Mononuclear cell (primary cell): Measurements from ENCODE around the gene PPME1. TPM values are rescaled to one million over a fixed set of nuclear protein-coding genes. Genes with fewer than 3 reads are reported as not detected.
A peak's percentile ranks its signal among the peaks of the same experiment; 100 is the strongest.

ENCODE experiments used
- H3K27me3 ChIP-seq: 2 replicates; pipeline ENCODE4 v1.6.0; 2011; ENCODE audit warnings: low read length, control low read depth; ENCODE audit not compliant: insufficient read depth
- H3K4me1 ChIP-seq: 2 replicates; pipeline ENCODE4 v1.5.1; 2011; ENCODE audit warnings: mild to moderate bottlenecking, low read length, control low read depth; ENCODE audit not compliant: insufficient read depth
- H3K4me3 ChIP-seq: 2 replicates; pipeline ENCODE4 v1.5.1; 2011; ENCODE audit warnings: mild to moderate bottlenecking, low read length, moderate library complexity
- H3K9me3 ChIP-seq: 2 replicates; pipeline ENCODE4 v1.5.1; 2011; ENCODE audit warnings: low read depth, mild to moderate bottlenecking, control low read depth, low read length
- total RNA-seq: library from RNA; depleted of rRNA; stranded (reverse); fragments of >200 nt; gene quantifications from one replicate; pipeline ENCODE4 v1.2.3, GENCODE V29; 2012

The PPME1 gene
- total RNA-seq, 1 donor, result 6.2 TPM

DNA sequence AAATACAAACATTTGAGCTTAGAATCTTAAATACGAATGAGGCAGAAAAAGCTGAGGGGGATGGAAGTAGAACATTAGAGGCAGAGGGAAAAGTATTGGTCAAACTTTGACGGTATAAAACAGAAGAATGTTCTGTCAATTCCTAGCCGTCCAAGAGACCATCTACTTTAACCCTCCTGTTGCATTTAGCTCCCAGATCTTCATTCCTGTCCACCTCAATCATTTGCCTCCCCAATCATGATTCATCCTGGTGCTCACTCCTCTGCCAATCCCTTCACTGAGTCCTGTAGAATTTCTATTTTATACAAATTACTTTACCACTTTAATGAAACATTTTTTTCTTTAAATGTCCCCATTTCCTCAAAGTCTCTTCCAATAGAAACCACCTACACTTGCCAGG lies 28.5 kb upstream of the PPME1 start:
- H3K9me3 ChIP-seq, result no peaks in the 10 kb centered on the region
- no peak overlapping the region for H3K4me3 ChIP-seq
- H3K4me1 ChIP-seq, result no peaks in the 10 kb centered on the region
- H3K27me3 ChIP-seq, result no peaks in the 10 kb centered on the region

- Histone ChIP-seq H3K4me1 (no peaks in the 10 kb centered on the region), H3K9me3 (no peaks in the 10 kb centered on the region), H3K4me3 (no peak overlapping the region), H3K27me3 (no peaks in the 10 kb centered on the region)
Observed at GRCh38 chr11:74144592-74144991, 26.5 kb upstream of the PPME1 start.

GRCh38 chr11:74147199-74147929 lies 23.7 kb upstream of the PPME1 start:
- Histone ChIP-seq H3K4me1 (no peaks in the 10 kb centered on the region), H3K27me3 (no peaks in the 10 kb centered on the region), H3K9me3 (no peaks in the 10 kb centered on the region), H3K4me3 (no peak overlapping the region)

DNA sequence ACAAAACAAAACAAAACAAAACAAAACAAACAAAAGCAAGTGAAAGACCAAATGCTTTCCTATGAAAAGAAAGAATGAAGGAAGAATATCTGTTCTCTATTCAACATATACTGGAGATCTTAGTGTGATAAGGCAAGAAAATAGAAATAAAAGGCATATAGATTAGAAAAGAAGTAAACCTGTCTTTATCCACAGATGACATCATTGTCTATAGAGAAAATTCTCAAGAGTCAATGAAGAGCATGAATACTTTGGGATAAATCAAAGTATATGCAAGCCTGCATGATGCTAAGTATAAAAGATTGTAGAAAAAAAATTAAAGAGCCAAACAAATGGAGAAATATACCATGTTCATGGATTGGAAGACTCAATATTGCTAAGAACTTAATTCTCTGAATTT lies 17.9 kb upstream of the PPME1 start:
- Histone ChIP-seq H3K27me3 (no peaks in the 10 kb centered on the region), H3K4me1 (no peaks in the 10 kb centered on the region), H3K4me3 (no peak overlapping the region), H3K9me3 (no peaks in the 10 kb centered on the region)

DNA sequence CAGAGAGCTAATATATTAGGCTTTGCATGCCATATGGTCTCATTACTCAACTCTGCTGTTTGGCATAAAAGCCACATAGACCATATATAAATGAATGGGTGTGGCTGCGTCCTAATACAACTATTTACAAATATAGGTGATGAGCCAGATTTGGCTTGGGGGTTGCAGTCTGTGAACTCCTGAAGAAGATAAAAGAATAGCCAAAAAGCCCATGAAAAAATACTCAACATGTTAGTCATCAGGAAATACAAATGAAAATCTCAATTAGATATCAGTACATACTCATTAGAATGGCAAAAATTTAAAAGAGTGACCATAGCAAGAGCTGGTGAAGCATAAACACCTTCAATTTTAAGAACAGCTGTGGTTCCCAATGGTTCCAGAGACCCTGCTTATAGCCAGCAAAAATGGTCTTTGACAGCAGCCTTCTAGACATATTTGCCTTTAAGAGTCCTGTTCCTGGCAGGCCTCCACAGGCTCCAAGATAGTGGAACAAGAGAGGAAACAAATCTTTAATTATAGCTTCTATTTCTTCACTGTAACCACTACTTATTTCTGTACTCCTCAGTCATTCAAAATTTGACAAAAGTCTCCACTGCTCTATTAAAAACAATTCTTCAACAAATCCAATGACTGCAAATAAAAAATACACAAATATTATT lies 16.3 kb upstream of the PPME1 start:
- H3K27me3 ChIP-seq, result no peaks in the 10 kb centered on the region
- H3K4me1 ChIP-seq, result no peaks in the 10 kb centered on the region
- H3K4me3 ChIP-seq, result no peak overlapping the region
- H3K9me3 ChIP-seq, result no peaks in the 10 kb centered on the region

- Histone ChIP-seq H3K4me3 (no peak overlapping the region), H3K27me3 (no peaks in the 10 kb centered on the region), H3K9me3 (no peaks in the 10 kb centered on the region), H3K4me1 (no peaks in the 10 kb centered on the region)
Observed at GRCh38 chr11:74157169-74157568, 13.9 kb upstream of the PPME1 start.

- H3K27me3 ChIP-seq, result no peaks in the 10 kb centered on the region
- H3K9me3 ChIP-seq, result no peaks in the 10 kb centered on the region
- no peaks in the 10 kb centered on the region for H3K4me1 ChIP-seq
- no peak overlapping the region for H3K4me3 ChIP-seq
Observed at GRCh38 chr11:74159642-74160041, 11.4 kb upstream of the PPME1 start.

GRCh38 chr11:74162681-74163467 lies 8.2 kb upstream of the PPME1 start:
- no peaks in the 10 kb centered on the region for H3K4me1 ChIP-seq
- H3K4me3 ChIP-seq, result no peak overlapping the region
- H3K9me3 ChIP-seq, result no peaks in the 10 kb centered on the region
- H3K27me3 ChIP-seq, result no peaks in the 10 kb centered on the region

DNA sequence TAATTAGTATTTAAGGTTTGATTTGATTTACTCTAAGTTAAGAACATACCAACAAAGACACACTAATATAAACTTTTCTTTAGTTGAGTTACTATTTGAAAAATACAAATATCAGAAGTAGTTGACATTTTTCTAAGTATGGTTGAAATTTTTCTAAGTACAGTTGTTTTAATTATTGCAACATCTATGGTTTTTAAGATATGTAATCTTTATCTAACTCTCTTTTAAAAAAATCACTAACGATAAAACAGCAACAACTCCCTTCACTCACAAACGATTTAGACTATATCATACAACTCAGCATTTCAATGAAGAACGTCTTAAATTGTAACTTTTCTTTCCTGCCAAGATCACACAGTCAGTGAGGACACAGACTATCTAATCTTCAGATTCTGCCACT lies 2.3 kb upstream of the PPME1 start:
- Histone ChIP-seq H3K4me1 (peaks cover 26% of the 10 kb centered on the region), H3K4me3 (no peak overlapping the region), H3K27me3 (no peaks in the 10 kb centered on the region), H3K9me3 (no peaks in the 10 kb centered on the region)

DNA sequence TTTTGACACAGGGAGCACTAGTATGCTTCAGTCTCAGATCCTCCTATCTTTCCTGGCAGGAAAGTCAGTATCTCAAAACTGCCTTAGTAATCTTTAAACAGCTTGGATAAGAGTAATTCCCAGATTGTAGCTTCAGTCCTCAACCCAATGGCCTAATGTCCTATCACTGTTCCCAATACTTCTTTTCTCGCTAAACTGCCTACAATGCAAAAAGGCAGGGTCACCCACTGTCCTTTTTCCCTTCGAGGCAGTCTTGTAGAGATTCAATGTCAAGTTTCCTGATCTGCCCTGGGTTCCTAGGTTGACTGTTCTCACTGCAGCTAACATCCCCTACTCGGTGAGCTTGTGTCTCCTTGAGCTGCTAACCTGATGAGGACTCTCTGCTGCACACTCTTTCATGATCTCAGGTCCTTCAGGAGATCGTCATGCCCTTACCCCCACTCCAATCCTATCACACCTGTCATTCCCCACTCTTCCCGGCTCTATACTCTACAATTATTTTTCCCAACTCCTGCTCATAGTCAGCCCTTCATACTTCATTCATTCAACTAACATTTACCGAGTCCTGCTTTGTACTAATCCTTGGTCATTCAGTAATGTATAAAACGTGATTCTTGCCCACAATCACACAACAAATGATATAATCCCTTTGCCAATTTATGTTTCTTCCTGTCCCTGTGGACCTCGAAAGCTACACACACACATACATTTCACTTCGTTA lies 1.2 kb upstream of the PPME1 start:
- peak overlapping the region; percentile 79 for H3K4me3 ChIP-seq
- no peaks in the 10 kb centered on the region for H3K9me3 ChIP-seq
- H3K4me1 ChIP-seq, result peaks cover 26% of the 10 kb centered on the region
- no peaks in the 10 kb centered on the region for H3K27me3 ChIP-seq

DNA sequence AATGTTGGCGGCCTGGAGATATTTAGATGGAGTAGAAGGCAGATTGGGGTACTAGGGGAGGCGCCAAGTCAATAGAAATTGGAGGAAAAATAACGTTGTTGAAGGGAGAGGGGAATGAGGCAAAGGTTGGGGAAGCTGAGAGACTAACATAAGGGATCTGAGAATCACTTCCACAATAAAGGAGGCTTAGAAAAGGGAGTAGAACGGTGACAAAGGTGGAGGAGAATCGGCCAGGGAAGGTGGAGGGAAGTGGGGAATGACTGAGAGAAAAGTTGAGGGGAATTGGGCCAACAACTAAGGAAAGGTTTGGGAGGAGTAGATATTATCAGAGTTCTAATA lies 510 bp downstream of the PPME1 start:
- H3K9me3 ChIP-seq, result no peaks in the 10 kb centered on the region
- H3K4me3 ChIP-seq, result peak overlapping the region; percentile 79
- H3K4me1 ChIP-seq, result peaks cover 26% of the 10 kb centered on the region

GRCh38 chr11:74171997-74172396 lies 908 bp downstream of the PPME1 start:
- H3K27me3 ChIP-seq, result no peaks in the 10 kb centered on the region
- H3K4me3 ChIP-seq, result peak overlapping the region; percentile 79
- peaks cover 26% of the 10 kb centered on the region for H3K4me1 ChIP-seq
- no peaks in the 10 kb centered on the region for H3K9me3 ChIP-seq

More for the DNA sequence above, 510 bp downstream of the PPME1 start:
- no peaks in the 10 kb centered on the region for H3K27me3 ChIP-seq

DNA sequence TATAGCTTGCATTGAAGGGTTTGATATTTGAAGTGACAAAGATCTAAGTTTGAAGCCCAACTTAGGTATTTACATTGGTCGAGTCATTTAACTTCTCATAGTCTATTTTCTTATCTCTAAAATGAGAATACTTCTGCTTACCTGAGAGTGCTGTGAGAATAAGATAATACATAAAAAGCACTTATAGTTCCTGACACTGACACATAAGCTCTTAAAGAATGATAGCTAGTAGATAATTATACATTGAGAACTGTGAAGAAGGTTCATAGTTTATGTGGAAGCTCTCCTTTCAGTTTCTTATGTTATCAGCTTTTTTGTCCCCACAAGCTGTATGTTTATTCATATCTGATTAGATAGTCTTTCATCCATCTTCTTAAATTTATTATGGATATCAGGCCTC lies 4.8 kb downstream of the PPME1 start:
- H3K4me1 ChIP-seq, result peaks cover 13% of the 10 kb centered on the region

DNA sequence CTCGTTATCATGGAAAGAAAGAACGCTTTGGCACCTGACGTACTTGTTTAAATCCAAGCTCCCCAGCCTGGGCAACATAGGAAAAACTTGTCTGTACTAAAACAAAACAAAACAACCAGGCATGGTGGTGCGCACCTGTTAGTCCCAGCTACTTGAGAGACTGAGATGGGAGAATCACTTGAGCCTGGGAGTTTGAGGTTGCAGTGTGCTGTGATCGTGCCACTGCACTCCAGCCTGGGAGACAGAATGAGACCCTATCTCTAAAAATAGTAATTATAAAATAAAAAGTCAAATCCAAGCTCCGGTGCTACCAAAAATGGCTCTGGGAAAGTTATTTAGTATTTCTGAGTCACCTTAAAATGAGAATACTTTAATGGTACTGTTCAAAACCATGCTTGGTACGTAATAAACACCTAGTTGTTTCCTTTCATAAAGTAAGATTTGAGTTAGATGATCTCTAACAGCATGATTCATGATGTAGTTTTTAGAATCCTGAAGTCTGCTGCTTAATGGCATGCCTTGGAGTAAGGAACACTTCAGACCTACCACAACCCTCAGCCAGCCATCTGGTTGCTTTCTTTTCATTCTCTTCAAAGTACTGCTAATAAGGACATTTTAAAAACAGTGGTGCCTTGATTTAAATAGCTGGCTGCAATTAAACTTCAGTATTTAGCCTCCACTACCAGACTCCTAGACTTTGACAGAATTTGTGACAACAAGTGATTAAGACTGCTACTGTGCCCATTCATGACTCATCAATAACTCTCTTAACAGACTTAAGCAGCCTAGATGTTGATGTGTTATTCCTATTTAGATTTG lies 8.4 kb downstream of the PPME1 start:
- Histone ChIP-seq H3K27me3 (no peaks in the 10 kb centered on the region), H3K4me3 (no peak overlapping the region), H3K4me1 (no peaks in the 10 kb centered on the region), H3K9me3 (no peaks in the 10 kb centered on the region)

More for the DNA sequence above, 4.8 kb downstream of the PPME1 start:
- no peak overlapping the region for H3K4me3 ChIP-seq
- H3K9me3 ChIP-seq, result no peaks in the 10 kb centered on the region
- no peaks in the 10 kb centered on the region for H3K27me3 ChIP-seq
